Measurements from ENCODE around the gene HES6.

Gene HES6

GRCh38 chr2:238252766-238253630 is 13.2 kb upstream of the HES6 start:
- no peak for DNase-seq

GRCh38 chr2:238251986-238252385 is 12.1 kb upstream of the HES6 start:
- no peak for DNase-seq

GRCh38 chr2:238251331-238251730 is 11.5 kb upstream of the HES6 start:
- DNase-seq, result no peak

- no peak for DNase-seq
Observed at GRCh38 chr2:238250896-238251295, 11.1 kb upstream of the HES6 start.

- no peak for DNase-seq
Observed at GRCh38 chr2:238247841-238248453, 8.1 kb upstream of the HES6 start.

- DNase-seq, result no peak
Observed at GRCh38 chr2:238247002-238247822, 7.4 kb upstream of the HES6 start.

GRCh38 chr2:238244151-238244550 is 4.3 kb upstream of the HES6 start:
- no peak for DNase-seq

- no peak for DNase-seq
Observed at GRCh38 chr2:238243496-238244076, 3.7 kb upstream of the HES6 start.

GRCh38 chr2:238242731-238243495 is 3.1 kb upstream of the HES6 start:
- no peak for DNase-seq

- no peak for DNase-seq
Observed at GRCh38 chr2:238241970-238242369, 2.1 kb upstream of the HES6 start.

- DNase-seq, result peak; percentile 21
Observed at GRCh38 chr2:238240757-238241711, 1.2 kb upstream of the HES6 start.

- DNase-seq, result peak; percentile 36
Observed at GRCh38 chr2:238239543-238239862, 335 bp downstream of the HES6 start.

- DNase-seq, result peak; percentile 20
Observed at GRCh38 chr2:238238766-238239542, 884 bp downstream of the HES6 start.

GRCh38 chr2:238238311-238238765 is 1.5 kb downstream of the HES6 start:
- DNase-seq, result no peak

GRCh38 chr2:238237431-238238135 is 2.3 kb downstream of the HES6 start:
- no peak for DNase-seq

- DNase-seq, result no peak
Observed at GRCh38 chr2:238236571-238236970, 3.3 kb downstream of the HES6 start.

- DNase-seq, result no peak
Observed at GRCh38 chr2:238235856-238236255, 4.0 kb downstream of the HES6 start.

- DNase-seq, result no peak
Observed at GRCh38 chr2:238235331-238235732, 4.5 kb downstream of the HES6 start.

- no peak for DNase-seq
Observed at GRCh38 chr2:238233625-238234024, 6.2 kb downstream of the HES6 start.

- no peak for DNase-seq
Observed at GRCh38 chr2:238231809-238232208, 8.0 kb downstream of the HES6 start.
